Measurements from ENCODE around the gene NXF2. TPM values are rescaled to one million over a fixed set of nuclear protein-coding genes. Genes with fewer than 3 reads are reported as not detected.
"Not testable (repeated sequence)": the region's sequence is repeated elsewhere in the genome, so short reads cannot be mapped to it uniquely, and the experiment has no call there.

The NXF2 gene, protein sequence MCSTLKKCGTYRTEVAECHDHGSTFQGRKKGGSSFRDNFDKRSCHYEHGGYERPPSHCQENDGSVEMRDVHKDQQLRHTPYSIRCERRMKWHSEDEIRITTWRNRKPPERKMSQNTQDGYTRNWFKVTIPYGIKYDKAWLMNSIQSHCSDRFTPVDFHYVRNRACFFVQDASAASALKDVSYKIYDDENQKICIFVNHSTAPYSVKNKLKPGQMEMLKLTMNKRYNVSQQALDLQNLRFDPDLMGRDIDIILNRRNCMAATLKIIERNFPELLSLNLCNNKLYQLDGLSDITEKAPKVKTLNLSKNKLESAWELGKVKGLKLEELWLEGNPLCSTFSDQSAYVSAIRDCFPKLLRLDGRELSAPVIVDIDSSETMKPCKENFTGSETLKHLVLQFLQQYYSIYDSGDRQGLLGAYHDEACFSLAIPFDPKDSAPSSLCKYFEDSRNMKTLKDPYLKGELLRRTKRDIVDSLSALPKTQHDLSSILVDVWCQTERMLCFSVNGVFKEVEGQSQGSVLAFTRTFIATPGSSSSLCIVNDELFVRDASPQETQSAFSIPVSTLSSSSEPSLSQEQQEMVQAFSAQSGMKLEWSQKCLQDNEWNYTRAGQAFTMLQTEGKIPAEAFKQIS
- total RNA-seq, result not detected
- long read RNA-seq, result 0 reads

DNA sequence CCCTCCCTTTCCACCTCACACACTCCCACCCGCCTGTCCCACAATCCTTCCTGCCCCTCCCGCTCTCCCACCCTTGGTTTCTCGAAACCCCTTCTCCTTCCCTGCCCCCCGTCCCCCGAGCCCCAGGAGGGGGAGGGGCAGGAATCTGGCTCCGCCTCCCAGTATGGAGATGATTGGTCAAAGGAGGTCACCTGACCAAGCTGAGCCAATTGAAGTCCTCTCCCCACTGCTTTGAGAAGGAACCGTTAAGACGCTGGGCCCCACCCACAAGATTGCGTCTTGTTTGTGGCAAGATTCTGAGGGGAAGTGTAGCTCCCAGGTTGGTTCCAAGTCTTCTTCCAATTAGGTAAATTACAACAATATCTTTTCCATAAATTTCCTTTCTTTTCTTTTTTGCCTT lies at the start of gene NXF2:
NXF2 (plus strand) TSS at position 275 of the 400 bp plus-strand sequence. CDS start 59,912 bp downstream, outside the sequence.
- intact Hi-C loops (cut with DNase I); DNase-seq (ENCODE audit: missing footprints); ATAC-seq: not testable (repeated sequence)

DNA sequence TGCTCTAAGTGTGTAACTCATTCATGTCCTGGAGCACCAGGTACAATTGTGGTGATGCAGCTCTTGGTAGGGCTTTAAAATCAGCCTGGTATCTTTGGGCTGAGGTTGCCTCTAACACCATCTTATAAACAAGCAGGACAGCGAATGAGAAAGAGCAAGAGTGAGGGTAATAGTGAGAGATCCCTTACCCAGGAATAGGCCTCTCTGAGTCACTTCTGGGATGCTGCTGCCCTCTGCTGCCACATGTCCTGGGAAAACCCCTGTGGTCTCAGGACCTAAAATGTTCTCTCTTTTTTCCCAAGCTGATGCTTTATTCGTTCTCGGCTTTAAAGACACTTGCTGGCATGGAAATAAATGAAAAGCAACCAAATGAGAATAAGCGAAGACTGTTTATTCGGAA lies 39.0 kb upstream of the NXF2 start:
- not testable (repeated sequence) for ATAC-seq

DNA sequence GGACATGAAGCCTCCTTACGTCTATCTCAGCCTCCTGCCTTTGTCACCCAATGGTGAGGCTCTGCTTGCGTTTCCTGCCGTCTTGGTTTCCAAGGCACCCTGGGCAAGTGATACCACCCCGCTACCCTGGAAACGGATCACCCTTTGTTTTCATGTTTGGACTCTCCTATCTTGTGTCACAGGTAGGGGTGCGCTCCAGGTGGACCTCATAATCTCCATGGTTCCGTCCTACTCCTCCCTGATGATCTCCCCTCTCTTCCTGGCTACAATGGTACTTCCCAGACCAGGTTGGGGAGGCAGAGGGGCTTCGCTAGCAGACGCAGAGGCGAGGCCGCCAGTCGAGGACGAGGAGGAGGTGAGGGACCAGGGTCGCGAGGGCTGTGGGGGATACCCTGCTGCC lies 32.0 kb upstream of the NXF2 start, which contains the start of gene TCP11X1:
TCP11X1 (plus strand) TSS at position 316 of the 400 bp plus-strand sequence.
- DNase-seq (ENCODE audit: missing footprints); ATAC-seq; intact Hi-C loops (cut with DNase I): not testable (repeated sequence)

More for the DNA sequence above, 39.0 kb upstream of the NXF2 start:
- intact Hi-C loops (cut with DNase I); DNase-seq (ENCODE audit: missing footprints): not testable (repeated sequence)

DNA sequence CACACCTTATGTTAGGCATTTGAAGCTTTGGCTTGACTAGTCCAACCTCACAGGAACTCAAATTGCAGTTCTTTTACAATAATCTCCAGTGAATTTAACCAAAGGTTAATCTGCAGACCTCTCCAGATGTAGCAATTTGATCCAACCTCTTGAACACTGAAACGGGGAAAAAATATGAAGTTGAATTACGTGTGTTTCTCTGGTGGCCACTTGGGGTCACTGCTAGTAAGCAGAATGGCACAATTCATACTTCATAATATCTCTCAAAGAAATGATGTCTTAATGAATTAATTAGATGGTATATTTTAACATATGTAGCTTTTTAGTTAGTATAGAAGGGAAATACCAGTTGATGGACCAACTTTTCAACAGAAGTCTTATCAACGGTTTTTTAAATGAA lies 30.5 kb upstream of the NXF2 start:
- intact Hi-C loops (cut with DNase I); DNase-seq (ENCODE audit: missing footprints); ATAC-seq: not testable (repeated sequence)

DNA sequence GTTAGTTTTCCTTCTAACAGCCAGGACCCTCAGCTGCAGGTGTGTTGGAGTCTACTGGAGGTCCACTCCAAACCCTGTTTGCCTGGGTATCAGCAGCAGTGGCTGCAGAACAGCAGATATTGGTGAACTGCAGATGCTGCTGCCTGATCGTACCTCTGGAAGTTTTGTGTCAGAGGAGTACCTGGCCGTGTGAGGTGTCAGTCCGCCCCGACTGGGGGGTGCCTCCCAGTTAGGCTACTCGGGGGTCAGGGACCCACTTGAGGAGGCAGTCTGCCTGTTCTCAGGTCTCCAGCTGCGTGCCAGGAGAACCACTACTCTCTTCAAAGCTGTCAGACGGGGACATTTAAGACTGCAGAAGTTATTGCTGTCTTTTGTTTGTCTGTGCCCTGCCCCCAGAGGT lies 11.3 kb upstream of the NXF2 start:
- intact Hi-C loops (cut with DNase I); ATAC-seq: not testable (repeated sequence)
- peak; percentile 2 for DNase-seq (ENCODE audit: missing footprints)

DNA sequence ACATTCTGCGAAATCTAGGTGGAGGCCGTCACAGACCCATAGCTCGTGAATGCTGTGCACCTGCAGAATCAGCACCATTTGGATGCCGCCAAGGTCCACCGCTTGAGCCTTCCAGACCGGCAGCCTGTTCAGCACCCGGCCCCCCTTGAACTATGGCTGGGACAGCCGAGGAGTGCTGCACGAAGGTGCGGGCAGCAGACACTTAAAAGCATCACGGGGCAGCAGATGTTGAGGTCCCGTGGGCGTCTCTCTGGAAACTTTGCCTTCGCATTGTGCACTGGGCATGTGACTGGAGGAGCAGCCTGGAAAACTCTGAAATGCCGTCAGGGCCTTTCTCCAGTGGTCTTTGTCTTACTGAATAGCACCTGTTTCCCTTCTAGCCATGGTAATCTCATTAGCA lies 6.7 kb upstream of the NXF2 start:
- ATAC-seq; intact Hi-C loops (cut with DNase I): not testable (repeated sequence)
- peak; percentile 4 for DNase-seq (ENCODE audit: missing footprints)

DNA sequence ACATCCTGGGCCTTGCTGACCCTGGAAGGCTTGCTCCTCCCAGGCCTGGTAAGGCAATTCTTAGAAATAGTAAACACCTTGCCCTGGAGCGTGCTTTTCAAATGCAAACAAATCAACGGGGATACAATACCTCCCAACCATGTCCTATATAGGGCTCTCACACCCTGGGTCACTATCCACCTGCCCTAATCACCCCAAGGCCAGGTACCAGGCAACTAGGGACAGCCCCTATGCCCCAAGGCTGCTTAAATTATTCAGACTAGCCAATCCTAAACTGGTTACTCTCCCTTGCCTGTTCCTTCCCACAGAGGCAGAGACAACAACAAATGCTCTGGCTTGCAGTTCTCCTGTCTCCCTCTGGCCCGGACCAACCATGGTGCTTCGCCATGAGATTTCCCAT lies 25.3 kb downstream of the NXF2 start:
- DNase-seq (ENCODE audit: missing footprints); ATAC-seq; intact Hi-C loops (cut with DNase I): not testable (repeated sequence)

DNA sequence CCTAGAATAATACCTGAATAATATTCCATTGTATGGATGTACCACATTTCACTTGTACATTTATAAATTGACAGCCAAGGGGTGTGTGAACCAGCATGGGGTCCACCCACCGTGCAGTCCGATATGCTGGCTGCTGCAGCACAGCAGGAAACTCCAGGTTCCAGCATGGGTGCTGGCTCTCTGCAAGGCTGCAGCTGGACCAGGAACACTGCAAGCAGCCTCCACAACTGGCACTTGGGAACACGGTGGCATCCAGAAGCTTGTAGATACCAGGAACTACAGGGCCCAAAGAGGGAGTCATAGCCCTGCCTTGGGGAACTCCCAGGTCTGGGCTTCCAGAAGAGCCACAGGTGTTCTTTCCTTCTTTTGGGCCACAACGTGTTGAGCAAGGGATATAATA lies 91.2 kb downstream of the NXF2 start:
- DNase-seq (ENCODE audit: missing footprints) (no peak), ATAC-seq (no peak)
- intact Hi-C loops (cut with DNase I), result no loop called here

DNA sequence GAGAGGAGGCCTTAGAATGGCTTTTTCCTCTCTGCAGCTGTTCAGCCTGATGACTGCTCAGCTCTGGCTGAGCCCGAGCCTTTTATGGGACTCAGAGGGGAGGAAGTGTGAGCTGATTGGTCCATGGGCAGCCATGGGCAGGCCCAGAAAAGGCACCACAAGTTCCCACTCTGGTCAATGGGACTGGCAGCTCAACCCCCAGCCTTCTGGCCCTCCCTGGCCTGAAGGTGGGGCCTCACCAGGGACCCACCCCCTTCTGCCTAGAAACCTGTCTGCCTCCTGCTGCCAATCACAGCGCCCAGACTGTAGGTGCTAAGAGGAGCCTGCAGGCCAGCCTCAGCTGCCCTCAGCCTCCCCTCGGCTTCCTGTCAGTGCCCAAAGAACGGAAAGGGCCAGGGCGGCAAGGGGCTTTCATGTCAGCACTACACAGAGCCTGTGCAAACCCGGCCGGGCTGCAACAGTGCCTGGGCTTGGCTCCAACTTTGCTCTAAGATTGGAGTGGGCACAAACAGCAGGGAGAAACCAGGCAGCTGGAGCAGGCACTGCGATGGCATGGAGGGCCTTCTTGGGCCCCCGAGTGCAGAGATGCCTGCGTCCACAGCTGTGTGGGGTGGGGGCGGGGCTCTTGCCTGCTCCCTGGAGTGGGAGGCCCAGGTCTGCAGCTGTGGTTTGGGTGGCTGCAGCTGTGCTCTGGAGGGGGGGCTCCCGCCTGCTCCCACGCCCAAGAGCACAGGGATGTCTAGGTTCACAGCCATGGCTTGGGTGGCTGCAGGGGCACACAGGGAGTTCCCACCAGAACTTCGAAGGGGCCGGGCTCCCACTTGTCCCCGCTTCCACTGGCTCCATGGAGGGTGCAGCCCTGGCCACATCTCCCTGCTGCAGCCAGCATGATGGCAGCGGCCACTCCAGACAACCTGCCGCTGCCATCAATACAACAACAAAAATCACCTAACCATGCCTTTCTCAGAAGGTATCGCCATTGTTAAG lies 92.6 kb downstream of the NXF2 start:
- ATAC-seq, result no peak
- intact Hi-C loops (cut with DNase I), result no loop called here
- peak; percentile 33 for DNase-seq (ENCODE audit: missing footprints)

DNA sequence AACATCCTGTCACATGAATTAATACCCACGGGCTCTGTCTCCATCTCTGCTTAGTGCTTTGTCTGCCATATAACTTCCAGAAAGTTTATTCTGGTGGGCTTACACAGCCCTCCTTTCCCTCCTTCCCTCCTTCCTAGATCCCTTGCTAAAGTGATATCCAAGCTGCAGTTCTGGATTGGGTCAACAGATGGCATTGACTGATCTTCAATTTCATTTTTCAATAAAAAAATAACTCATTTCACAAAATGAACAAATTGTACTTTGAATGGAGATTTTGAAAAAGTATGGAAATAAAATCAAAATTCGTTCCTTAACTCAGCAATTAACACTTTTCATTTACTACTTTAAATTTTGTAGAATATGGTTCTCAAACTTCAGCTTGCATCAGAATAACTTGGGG lies 94.9 kb downstream of the NXF2 start:
- no peak for ATAC-seq
- intact Hi-C loops (cut with DNase I), result no loop called here
- no peak for DNase-seq (ENCODE audit: missing footprints)

DNA sequence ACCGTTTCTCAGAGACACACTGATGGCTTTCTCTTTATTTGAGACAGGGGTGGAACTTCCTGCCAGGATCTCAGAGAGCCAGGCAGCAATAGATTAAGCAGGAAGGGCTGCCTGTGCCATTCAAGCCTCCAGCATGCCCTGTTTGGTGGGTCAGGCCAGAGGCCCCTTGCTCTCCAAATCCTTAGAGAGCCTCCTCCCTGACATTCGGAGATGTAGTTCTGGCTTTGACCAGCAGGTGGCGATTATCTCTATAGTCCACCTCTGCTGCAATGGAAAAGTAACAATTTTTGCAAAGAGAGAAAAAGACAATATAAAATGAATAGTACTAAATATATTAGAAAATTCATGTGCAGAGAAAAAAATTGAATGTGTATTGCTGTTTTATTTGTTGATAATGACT lies 98.9 kb downstream of the NXF2 start:
- peak; percentile 35 for DNase-seq (ENCODE audit: missing footprints)
- intact Hi-C loops (cut with DNase I), result no loop called here
- ATAC-seq, result no peak

Other genes starting within 250 kb of the NXF2 start
- not detected for gene TCEAL2, start 121.5 kb upstream of the NXF2 start, total RNA-seq
- not detected for gene TCEAL6, start 104.7 kb upstream of the NXF2 start, total RNA-seq
- gene BEX5, start 91.2 kb upstream of the NXF2 start, total RNA-seq, result 0.68 TPM
- not detected for gene TCP11X1, start 31.9 kb upstream of the NXF2 start, total RNA-seq
- not detected for gene NXF2B, start 192.8 kb downstream of the NXF2 start, total RNA-seq
- not detected for gene TCP11X2, start 224.6 kb downstream of the NXF2 start, total RNA-seq

Data from Right ventricle myocardium inferior (tissue), 1 donor.